Left lung (tissue), 10 donors: Measurements from ENCODE around the gene CENPC. TPM values are rescaled to one million over a fixed set of nuclear protein-coding genes. Genes with fewer than 3 reads are reported as not detected.
"Not testable (repeated sequence)": the region's sequence is repeated elsewhere in the genome, so short reads cannot be mapped to it uniquely, and the experiment has no call there.

ENCODE experiments used
- ATAC-seq: fragments of 200-7000 bp; cut with Tn5 transposase; one replicate; pipeline ENCODE4 v1.9.1; 2020; ENCODE audit warnings: moderate library complexity
- DNase-seq, 4 donors: peaks; one replicate each; pipeline ENCODE4 v3.0.0-alpha.2; 2013 to 2020
- H3K27ac ChIP-seq, 2 donors: fragments of 200-600 bp; sonication (generic) in 1 of 2; one replicate each; pipeline versions ENCODE4 v1.5.0 to v1.8.0; 2020 to 2021
- H3K27me3 ChIP-seq, 2 donors: fragments of 200-600 bp; sonication (generic) in 1 of 2; one replicate each; pipeline versions ENCODE4 v1.5.0 to v1.8.0; 2020 to 2021
- H3K36me3 ChIP-seq, 2 donors: fragments of 200-600 bp; sonication (generic) in 1 of 2; one replicate each; pipeline versions ENCODE4 v1.5.0 to v1.8.0; 2020 to 2021
- H3K4me1 ChIP-seq, 2 donors: fragments of 200-600 bp; one replicate each; pipeline ENCODE4 v1.8.0; 2021
- H3K4me3 ChIP-seq, 2 donors: fragments of 200-600 bp; sonication (generic) in 1 of 2; one replicate each; pipeline versions ENCODE4 v1.5.0 to v1.8.0; 2020 to 2021; ENCODE audit warnings: mild to moderate bottlenecking in 1 of 2
- H3K9me3 ChIP-seq, 2 donors: fragments of 200-600 bp; sonication (generic) in 1 of 2; one replicate each; pipeline versions ENCODE4 v1.5.0 to v1.8.0; 2020 to 2021
- intact Hi-C, 2 donors: fragments of 100-400 bp; cut with DNase I; formaldehyde crosslinking; loops; one replicate each; pipeline versions ENCODE4 v1.11.2 to v1.14.2; 2022
- polyA plus RNA-seq, 6 donors: library from polyadenylated mRNA; unstranded; fragments of 120-200 nt; gene quantifications; one replicate each; pipeline ENCODE4 v1.2.1, GENCODE V29; 2013; ENCODE audit not compliant: insufficient read length in 6 of 6
- total RNA-seq, 2 donors: library from RNA; stranded (reverse); fragmentation: NEBNext Ultra II Directional; extraction: Animal tissue kit (Norgen Biotek cat#: 25700); gene quantifications; one replicate each; pipeline ENCODE4 v1.2.1, GENCODE V29; 2021
- TF ChIP-seq, protein P1 (sequence below), 2 donors: fragments of 200-600 bp; sonication (generic) in 1 of 2; IDR thresholded peaks; one replicate each; pipeline versions ENCODE4 v1.5.0 to v1.8.0; 2021; ENCODE audit warnings: antibody characterized with exemption in 2 of 2
- donor health status: DM: no; HTN: yes; CAD: no.
- donor health status: DM: no; HTN: no; CAD: no.

CENPC gene
- total and polyA plus RNA-seq, 8 donors = 16.1 to 41.5 (median 31.4) TPM

DNA sequence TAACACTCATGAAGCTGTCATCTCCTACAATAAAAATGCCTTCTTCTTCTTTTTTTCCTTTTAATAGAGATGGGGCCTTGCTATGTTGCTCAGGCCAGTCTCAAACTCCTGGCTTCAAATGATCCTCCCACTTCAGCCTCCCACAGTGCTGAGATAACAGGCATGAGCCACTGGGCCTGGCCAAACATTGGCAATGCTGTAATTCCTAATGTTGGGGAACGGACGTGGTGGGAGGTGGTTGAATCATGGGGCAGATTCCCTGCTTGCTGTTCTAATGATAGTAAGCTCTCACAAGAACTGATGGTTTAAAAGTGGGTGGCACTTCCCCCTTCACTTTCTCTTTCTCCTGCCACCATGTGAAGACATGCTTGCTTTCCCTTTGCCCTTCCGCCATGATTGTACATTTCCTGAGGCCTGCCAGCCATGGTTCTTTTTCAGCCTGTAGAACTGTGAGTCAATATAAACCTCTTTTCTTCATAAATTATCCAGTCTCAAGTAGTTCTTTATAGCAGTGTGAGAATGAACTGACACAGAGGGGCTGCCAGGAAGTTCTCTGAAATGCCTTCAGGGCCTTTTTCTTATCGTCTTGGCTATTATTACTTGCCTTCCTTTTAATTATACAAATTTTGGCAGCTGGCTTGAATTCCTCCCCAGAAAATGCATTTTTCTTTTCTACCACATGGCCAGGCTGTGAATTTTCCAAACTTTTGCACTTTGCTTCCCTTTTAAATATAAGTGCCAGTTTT is 93.0 kb downstream of the CENPC start:
- no peak overlapping the region for H3K4me3 ChIP-seq
- H3K36me3 ChIP-seq = peaks cover 0 to 3% of the 10 kb centered on the region in 2 donors
- intact Hi-C loops = no loop called here
- H3K4me1 ChIP-seq = no peaks in the 10 kb centered on the region
- peaks cover 0 to 2% of the 10 kb centered on the region in 2 donors for H3K9me3 ChIP-seq
- H3K27me3 ChIP-seq = no peaks in the 10 kb centered on the region
- TF ChIP-seq, protein P1, sequence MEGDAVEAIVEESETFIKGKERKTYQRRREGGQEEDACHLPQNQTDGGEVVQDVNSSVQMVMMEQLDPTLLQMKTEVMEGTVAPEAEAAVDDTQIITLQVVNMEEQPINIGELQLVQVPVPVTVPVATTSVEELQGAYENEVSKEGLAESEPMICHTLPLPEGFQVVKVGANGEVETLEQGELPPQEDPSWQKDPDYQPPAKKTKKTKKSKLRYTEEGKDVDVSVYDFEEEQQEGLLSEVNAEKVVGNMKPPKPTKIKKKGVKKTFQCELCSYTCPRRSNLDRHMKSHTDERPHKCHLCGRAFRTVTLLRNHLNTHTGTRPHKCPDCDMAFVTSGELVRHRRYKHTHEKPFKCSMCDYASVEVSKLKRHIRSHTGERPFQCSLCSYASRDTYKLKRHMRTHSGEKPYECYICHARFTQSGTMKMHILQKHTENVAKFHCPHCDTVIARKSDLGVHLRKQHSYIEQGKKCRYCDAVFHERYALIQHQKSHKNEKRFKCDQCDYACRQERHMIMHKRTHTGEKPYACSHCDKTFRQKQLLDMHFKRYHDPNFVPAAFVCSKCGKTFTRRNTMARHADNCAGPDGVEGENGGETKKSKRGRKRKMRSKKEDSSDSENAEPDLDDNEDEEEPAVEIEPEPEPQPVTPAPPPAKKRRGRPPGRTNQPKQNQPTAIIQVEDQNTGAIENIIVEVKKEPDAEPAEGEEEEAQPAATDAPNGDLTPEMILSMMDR (IDR thresholded peaks at IDR 0.05) = no peak
- ATAC-seq (no peak), DNase-seq (no peak)
- no peak overlapping the region for H3K27ac ChIP-seq

DNA sequence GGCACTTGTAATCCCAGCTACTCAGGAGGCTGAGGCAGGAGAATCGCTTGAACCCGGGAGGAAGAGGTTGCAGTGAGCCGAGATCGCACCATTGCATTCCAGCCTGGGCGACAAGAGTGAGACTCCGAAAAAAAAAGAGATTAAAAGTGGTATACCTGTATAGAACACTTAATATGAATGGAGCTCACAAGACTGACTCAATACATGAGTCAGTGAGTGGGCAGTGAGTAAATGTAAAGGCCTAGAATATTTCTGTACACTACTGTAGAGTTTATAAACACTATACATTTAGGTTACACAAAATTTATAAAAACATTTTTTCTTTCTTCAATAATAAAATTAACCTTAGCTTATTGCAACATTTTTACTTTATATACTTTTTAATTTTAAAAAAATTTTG is 93.8 kb downstream of the CENPC start:
- TF ChIP-seq, protein P1 (IDR thresholded peaks at IDR 0.05) = no peak
- ATAC-seq (no peak), DNase-seq (no peak)
- Histone ChIP-seq H3K4me3 (no peak overlapping the region), H3K36me3 (peaks cover 0 to 3% of the 10 kb centered on the region in 2 donors), H3K9me3 (peaks cover 0 to 2% of the 10 kb centered on the region in 2 donors), H3K4me1 (no peaks in the 10 kb centered on the region), H3K27me3 (no peaks in the 10 kb centered on the region), H3K27ac (no peak overlapping the region)
- intact Hi-C loops = no loop called here

DNA sequence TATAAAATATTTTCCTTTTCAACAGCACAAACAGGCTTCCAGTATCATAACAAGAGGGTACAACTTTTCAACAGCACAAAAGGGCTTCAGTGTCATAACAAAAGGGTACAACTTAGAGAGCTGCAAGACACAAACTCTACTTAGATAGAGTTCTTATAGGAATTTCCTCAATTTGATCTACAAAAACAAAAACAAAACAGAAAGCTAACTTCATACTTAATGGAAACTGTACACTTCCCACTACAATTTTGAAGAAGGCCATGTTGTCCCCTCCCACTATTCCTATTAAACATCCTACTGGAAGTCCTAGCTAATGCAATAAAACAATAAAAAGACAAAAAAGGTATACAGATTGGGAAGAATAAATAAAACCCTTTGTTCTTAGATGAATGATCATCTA is 96.7 kb downstream of the CENPC start:
- no peaks in the 10 kb centered on the region for H3K4me1 ChIP-seq
- H3K36me3 ChIP-seq = no peaks in the 10 kb centered on the region
- no peak overlapping the region for H3K4me3 ChIP-seq
- TF ChIP-seq, protein P1 (IDR thresholded peaks at IDR 0.05) = no peak
- peaks cover 0 to 2% of the 10 kb centered on the region in 2 donors for H3K9me3 ChIP-seq
- ATAC-seq (no peak), DNase-seq (no peak)
- H3K27ac ChIP-seq = no peak overlapping the region
- no peaks in the 10 kb centered on the region for H3K27me3 ChIP-seq
- intact Hi-C loops = no loop called here

DNA sequence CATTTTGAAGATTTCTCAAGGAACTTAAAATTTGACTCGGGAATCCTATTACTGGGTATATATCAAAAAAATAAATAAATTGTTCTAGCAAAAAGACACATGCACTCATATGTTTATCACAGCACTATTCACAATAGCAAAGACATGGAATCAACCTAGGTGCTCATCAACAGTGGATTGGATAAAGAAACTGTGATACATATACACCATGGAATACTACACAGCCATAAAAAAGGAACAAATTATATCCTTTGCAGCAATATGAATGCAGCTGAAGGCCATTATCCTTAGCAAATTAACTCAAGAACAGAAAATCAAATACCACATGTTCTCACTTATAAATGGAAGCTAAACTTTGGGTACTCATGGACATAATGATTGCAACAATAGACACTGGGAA is 97.4 kb downstream of the CENPC start:
- intact Hi-C loops = no loop called here
- H3K9me3 ChIP-seq = peaks cover 0 to 2% of the 10 kb centered on the region in 2 donors
- ATAC-seq = no peak
- DNase-seq = no peak
- H3K36me3 ChIP-seq = no peaks in the 10 kb centered on the region
- no peaks in the 10 kb centered on the region for H3K27me3 ChIP-seq
- H3K27ac ChIP-seq = no peak overlapping the region
- H3K4me1 ChIP-seq = no peaks in the 10 kb centered on the region
- TF ChIP-seq, protein P1 (IDR thresholded peaks at IDR 0.05) = no peak
- H3K4me3 ChIP-seq = no peak overlapping the region

DNA sequence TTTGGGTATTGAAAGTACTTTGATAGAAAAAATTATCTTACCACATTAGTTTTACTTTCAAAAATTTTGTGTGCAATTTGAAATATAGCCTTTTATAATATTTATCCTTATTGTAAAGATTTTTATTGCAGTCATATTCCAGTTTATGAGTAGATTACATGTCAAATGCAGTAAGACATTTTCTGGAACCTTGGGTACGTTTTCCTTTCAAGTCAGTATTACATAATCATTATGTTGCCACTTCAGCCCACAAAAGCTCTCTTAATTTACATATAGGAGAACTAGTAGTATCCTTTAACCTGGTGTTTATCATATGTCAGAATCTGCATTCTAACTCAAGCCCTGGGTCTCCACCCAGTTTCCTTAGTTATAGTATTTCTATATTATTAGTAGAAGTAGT is 98.5 kb downstream of the CENPC start:
- Histone ChIP-seq H3K4me3 (no peak overlapping the region), H3K9me3 (peaks cover 0 to 2% of the 10 kb centered on the region in 2 donors), H3K36me3 (no peaks in the 10 kb centered on the region), H3K4me1 (no peaks in the 10 kb centered on the region), H3K27ac (no peak overlapping the region), H3K27me3 (no peaks in the 10 kb centered on the region)
- ATAC-seq = no peak
- intact Hi-C loops = no loop called here
- no peak for DNase-seq
- TF ChIP-seq, protein P1 (IDR thresholded peaks at IDR 0.05) = no peak

DNA sequence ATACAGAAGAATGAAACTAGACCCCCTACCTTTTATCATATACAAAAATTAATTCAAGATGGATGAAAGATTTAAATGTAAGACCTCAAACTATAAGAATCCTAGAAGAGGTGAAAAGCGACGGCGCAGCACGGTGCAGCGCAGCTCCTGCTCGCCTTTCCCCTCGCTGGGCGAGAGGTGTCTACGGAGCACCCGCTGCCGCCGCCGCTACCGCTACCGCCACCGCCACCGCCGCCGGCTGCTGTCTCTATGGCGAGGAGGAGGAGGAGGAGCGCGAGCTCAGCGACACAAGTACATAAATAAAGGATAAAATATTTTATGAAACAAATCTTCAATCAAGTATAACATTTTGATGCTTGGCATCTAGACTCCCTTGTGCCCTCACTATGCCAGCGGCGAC is 99.4 kb downstream of the CENPC start:
- H3K27ac ChIP-seq, H3K9me3 ChIP-seq, DNase-seq, ATAC-seq, H3K27me3 ChIP-seq, intact Hi-C loops, H3K4me1 ChIP-seq, H3K4me3 ChIP-seq, H3K36me3 ChIP-seq: not testable (repeated sequence)
